HG03442 (cell line): Measurements from ENCODE around the gene RPAIN.
A peak's percentile ranks its signal among the peaks of the same experiment; 100 is the strongest.
"Not testable (repeated sequence)": the region's sequence is repeated elsewhere in the genome, so short reads cannot be mapped to it uniquely, and the experiment has no call there.

Experiments used
- ATAC-seq: cut with Tn5 transposase; IDR thresholded peaks from one replicate; pipeline ENCODE4 v1.9.1; 2021; ENCODE audit warnings: mild to moderate bottlenecking, moderate library complexity; ENCODE audit not compliant: unreplicated experiment

RPAIN gene

DNA sequence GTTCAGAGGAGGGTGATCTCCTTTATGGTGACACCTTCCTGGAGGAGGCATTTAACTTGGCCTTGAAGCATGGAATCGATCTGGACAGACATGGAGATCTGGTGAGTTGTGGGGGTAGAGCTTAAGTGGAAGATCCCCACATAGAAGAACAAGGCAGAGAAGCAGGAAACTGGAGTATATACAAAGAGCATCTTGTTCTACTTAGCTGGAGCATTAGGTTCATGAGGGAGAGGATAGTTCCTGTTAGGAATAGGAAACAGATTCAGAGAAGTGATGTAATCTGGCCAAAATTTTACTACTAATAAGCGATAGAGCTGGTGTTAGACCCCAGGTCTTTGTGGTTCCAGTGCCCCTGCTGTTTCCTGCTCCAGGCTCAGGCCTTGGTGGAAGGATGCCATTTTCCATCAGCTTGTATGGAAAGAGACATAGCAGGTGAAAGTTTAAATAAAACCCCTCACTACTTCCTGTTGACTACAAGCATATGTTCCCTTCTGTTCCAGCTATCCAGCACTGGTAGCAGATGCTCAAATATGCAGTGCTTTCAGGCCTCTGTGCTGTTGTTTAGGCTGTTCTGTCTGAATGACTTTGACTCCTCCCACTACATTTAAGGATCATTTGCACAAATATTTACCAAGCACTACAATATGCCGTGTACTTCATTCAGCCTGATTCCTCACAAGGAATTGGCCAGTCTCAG lies 9.4 kb downstream of the RPAIN start:
- no peak for ATAC-seq

DNA sequence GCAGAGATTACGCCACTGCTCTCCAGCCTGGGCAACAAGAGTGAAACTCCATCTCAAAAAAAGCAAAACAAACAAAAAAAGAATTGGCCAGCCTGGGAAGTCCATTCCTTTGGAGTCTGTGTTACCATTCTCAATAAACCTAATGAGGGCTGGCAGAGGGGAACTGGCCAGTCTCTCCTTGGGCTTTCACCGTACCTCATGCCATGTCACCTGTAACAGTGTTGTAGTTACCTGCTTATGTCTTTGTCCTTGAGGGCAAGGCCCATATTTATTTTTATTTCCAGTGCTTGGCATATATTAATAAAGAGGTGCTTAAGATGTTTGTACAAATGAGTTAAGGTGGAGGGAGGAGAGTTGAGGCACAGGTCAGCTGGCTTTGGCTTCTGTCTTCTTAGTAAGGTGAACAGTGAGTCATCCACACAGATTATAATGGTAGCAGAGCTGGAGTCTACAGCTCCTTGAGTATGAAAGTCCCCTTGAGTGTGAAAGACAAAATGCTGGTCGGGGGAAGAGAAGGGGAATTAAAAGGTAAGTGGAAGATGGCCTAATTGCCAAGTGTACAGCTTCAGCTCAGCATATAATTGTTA lies 10.5 kb downstream of the RPAIN start:
- no peak for ATAC-seq

DNA sequence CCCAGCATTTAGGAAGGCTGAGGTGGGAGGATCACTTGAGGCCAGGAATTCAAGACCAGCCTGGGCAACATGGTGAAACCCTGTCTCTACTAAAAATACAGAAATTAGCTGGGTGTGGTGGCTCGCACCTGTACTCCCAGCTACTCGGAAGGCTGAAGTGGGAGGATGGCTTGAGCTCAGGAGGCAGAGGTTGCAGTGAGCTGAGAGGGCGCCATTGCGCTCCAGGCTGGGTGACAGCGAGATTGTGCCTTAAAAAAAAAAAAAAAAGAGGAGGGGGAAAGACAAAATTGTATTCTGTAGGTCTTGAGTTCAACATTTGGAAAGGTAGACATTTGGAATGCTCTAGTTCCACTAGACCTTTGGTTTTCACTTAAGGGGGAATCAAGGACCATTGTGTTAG lies 11.3 kb downstream of the RPAIN start:
- ATAC-seq, result not testable (repeated sequence)

DNA sequence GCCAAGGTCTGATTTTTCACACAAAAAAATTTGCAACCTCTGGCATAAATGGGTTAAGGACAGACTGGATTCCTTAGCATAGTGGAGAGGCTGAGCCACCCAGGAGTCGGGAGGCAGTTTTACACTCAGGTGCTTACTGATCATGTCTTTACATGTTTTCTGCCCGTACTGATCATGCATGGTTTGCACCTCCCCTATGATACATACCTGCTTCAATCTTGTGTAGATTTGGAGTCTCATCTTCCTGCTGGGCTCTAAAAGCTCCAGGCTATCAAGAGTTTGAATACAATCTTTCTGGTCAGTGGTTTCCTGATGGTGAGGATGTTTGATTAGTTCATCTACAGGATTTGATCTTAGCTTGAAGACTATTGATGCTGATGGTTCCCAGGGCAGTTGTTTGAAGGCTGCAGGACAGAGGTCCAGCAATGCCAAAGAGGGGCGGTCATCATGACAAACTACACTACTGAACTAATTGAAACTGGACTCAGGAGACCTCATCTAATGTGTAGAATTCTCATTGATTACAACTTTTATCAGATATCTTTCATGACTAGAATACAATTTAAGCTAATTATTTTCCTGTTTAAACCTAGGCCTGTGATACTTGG lies 12.1 kb downstream of the RPAIN start:
- no peak for ATAC-seq

DNA sequence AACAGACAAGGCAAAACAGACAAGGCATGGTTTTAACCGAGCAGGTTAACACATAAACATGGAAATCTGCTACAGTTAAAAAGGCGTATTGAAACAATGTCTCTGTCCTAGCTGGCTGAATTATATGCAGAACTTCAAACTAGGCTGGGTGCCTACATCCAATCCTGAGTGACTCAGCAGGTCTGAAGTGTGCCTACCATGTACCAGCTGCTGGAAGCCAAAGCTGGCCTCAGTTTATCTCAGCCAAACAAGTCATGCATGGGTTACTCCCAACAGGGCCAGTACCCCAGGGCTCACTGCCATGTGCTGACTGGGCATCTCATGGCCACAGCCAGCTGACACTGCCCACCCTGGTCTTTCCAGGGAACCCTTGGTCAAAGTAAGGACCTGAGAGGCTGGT lies 15.0 kb downstream of the RPAIN start:
- no peak for ATAC-seq

DNA sequence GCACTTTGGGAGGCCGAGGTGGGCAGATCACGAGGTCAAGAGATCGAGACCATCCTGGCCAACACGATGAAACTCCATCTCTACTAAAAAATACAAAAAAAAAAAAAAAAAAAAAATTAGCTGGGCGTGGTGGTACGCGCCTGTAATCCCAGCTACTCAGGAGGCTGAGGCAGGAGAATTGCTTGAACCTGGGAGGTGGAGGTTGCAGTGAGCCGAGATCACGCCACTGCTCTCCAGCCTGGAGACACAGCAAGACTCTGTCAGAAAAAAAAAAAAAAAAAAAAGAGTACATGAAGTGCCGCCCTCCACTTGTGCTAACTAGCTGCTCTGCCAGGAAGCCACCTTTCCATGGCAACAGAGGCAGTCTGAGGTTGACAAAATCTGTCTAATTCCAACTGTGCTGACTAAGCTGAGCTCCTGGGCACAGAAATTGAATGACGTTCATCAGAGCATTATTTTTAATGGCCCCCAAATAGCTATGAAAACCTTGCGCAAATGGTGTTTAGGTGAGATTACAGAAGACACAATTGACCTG lies 15.9 kb downstream of the RPAIN start:
- not testable (repeated sequence) for ATAC-seq

DNA sequence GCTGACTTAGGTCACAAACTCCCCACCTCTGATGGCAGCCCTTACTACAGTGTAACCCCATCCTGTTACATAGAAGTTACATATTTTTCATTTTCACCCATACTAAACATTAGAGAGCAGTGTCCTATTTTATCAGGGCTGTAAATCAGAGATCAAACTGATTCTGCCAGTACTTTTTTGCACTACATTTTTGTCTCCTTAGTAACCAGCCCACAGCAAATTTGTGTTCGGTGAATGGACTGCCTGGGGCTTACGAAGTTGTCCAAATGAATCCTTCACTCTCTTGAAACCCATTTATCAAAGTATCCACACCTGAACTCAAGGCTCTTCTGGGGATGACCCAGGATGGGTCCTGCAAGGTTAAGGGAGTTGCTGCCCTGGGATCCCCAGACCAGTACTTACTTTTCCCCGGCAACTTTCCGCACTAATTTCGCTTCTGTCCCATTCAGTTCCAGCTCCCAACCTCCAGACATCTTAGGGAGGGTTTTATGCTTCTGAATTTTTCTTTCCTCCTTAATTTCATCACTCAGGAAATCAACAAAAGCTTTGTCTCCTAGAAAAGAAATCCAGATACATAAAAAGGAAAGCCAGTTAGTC lies 17.8 kb downstream of the RPAIN start:
- ATAC-seq, result no peak

DNA sequence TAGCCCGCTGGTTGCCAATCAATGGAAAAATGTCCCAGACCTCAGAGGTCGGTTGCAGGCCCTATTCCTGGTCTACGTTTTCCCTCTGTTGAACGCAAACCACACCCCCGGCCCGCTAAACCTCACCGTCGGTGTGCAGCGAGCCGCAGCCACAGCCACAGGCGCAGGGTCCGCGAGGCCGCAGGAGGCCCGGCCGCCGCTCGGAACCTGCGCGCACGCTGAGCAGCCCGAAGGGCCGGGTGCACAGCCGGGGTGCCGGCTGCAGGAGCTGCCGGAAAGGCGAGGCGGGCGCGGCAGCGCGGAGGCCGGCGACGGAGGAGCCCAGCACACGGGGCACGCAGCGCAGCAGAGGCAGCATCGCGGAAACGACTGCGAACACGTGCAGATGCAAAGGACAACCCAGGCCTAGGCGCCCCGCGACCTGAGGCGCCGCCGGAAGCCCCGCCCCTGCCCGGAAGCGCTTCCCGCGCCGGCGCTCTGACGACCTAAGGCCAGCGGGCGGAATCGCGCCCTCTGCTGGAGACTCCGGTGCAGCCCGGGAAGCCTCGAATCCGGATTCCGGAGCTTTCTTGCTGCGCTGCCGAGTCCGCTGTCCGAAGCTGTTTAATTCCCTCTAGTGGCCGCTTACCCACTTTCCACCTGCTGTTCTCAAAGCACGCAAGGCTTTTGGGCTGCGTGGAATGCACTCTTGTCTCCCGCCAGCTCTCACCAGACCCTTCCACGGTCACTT lies 18.9 kb downstream of the RPAIN start, which contains the start of gene C1QBP:
TSS of gene C1QBP (minus strand) at position 440 of the 730 bp plus-strand sequence. CDS start at position 358, 82 bp downstream.
- peak; percentile 88 for ATAC-seq

DNA sequence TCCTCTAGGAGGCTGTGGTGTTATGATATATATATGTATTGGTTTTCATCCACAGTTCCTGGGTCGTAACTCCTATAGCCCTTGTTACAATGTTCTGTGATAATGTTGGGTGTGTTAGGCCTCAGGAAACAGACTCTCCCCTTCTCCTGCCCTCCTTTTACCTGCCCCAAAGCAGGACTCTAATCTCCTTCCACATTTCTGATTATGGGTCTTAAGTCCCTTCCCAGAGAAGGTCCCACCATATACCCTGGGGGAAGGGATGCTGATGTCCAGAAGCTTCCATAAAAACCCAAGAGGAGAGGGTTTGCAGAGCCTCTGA lies 19.4 kb downstream of the RPAIN start:
- no peak for ATAC-seq

DNA sequence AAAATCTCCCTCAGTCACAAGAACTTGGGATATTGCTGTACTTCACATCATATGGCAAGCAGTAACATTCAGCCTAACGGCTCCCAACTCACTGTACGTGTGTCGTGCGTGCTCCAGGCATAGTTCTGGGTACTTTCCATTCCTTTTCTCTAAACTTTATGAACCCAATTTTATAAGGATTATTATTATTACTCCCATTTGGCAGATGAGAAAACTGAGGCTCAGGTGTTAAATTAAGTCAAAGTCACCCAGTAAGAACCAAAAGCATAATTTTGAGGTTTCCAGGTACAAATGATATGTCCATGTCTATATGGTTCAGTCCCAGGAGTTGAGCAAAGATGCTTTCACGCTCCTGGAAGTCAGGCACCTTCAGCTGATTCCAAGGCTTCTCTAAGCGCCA lies 23.7 kb downstream of the RPAIN start:
- ATAC-seq, result no peak

DNA sequence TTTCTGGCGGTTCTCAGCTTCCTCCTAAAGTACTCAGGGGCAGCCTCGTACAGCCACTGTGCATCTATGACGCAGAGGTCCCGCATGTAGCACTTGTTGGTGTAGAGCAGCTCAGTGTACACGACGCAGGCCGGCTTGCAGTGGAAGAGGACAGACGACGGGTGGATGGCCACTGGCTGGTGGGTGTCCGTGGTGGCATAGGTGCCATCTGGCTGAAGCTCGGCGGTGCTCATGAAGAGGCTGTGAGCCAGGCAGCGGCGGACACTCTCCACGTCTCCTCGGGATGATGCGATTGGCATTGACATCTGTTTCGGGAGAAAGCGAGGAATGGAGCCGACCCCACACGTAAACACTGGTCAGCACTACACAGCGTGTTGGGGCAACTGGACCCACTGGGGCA lies 24.2 kb downstream of the RPAIN start:
- ATAC-seq, result no peak

DNA sequence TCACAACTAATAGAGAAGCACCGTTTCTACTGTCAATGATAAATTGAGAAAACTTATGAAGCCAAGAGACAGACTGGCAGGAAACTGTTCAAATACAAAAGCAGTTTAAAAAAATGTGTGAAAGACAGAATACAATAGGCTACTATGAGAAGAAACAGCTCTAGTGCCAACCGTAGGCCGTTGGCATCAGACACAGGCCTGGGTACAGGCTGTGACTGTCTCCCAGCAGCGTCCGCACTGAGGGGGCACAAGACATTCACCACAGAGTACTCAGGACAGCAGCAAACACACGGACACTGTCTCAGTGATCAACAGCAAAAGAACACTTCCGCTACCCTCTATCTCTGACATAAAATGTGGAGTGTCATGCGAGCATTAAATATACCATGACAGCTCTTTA lies 26.8 kb downstream of the RPAIN start:
- ATAC-seq, result no peak

DNA sequence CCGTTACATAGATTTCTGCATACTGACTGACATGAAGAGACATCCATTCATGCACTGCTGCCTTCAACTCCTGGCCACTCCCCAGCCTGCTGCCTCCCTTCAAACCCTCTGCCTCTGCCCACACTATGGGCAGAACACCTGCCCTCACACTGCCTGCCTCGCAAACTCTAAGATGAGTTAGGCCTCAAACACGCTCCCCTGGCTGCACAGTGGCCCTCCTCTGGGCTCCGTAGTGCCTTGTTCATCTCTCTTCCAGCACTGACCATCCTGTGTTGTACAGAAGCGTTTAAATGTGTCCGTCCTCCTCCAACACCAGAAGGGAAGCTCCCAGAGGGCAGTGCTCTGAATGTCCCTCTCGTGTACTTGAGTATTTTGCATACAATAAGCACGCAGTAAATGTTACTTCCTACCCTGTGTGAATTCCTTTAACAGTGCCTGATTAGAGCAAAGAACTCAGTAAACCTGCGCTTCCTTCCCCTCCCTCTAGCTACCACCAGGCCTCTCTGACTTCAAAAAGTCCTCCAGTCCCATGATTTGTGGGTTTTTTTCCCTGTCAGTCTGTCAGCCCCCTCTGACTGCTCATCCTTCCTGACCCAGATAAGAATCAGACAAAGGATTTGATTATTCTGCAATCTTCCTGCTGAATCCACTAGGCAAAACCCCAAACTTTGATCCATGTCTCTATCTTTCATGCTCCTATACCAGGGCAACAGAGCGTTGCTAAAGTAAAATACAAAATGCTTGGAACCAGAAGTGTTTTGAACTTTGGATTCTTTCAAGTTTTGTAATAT lies 44.9 kb downstream of the RPAIN start:
- no peak for ATAC-seq

DNA sequence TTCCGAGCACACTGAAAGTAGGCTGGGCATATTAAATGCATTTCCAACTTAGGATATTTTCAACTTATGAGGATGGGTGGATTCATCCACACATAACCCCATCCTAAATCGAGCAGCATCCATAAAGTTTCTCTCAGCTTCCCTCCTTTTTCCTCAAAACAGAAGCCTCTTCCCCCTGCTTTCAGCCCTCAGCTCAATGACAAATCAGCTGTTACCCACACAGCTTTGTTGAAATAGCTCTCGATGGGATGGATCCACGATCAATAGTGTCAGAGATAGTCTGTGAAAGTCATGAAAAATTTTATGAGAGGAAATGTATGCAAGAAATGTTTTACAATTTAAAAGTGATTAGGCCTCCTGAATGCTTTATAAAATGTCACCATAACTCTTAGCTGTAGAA lies 46.3 kb downstream of the RPAIN start:
- ATAC-seq, result no peak

DNA sequence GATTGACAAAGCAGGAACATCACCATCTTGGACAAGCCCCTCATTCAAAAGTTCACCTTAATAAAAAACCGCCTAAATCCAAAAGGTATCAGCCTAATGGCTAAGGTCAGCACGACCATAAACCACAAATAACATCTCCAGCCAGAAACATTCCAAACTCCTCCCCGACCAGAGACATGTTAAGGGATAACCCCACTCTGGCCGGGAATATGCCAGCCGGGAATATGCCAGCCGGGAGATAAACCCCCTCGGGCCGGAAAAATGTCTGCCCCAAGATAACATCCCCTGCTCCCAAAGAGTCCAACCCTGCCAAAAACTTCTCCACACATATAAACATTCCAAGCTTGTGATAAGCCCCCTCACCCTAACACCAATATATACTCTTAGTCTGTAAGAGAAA lies 47.4 kb downstream of the RPAIN start:
- no peak for ATAC-seq

DNA sequence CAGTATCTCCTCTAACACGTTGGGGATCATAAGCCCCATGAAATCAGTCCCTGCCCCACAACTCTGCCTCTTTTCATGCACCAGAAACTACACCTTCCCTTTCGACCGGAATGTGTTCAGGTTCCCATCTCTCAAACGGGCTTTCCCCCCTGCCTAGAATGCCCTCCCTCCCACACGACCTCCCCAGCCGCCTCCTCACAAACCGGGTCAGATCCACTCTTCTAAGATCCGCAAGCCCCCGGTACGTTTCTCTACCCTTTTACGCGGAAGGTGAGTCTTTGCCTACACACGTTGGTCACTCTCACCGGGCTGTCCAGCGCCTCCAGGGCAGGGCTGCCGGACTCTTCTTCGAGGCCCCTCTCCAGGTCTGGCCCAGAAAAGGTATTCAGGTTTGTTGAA lies 48.1 kb downstream of the RPAIN start:
- no peak for ATAC-seq

DNA sequence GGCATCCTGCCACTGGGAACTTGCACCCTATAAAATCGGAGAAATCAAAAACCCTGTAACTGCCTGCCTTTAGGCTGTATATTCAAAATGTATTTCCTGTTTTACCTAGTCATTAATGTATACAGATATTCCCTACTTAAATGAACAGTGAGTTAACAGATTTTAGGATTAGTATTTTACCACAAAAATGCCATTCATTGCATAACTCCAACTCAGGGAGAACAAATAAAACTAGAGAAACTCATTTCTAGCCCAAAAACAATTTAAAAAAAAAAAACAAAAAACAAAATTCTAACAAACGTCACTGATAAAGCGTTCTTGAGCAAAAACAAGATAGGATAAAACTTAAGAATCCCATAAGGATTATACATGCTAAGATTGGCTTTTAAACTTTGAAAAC lies 52.5 kb downstream of the RPAIN start:
- no peak for ATAC-seq

DNA sequence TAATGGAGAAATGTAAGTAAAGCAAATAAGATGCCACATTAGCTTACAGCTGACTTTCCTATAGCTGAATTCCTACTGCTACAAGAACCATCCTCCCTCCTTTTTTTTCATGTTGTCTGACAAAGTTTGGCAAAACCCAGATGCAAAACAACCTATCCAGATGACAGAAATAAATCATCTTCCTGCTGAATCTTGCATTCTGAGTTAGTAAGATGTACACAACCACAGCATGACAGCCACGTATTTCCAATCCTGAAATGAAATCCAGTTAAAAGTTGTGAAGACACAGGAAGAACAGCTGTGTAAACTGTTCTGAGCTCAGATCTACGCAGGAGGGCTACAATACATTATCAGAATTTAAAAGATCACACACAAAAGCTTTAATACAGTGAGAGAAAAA lies 53.9 kb downstream of the RPAIN start:
- ATAC-seq, result no peak

DNA sequence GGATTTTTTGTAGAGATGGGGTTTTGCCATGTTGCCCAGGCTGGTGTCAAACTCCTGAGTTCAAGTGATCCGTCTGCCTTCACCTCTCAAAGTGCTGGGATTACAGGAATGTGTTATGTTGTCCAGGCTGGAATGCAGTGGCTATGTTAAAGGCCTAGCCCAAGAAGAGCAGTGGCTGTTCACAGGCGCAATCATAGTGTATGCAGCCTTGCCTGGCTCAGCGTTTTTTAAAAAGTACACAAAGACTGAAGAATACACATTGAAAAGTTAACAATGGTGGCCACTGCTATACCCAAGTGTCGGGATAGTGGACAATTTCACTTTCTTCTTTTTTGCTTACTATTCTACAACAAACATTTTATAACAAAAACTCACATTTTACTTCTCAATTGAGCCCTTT lies 59.0 kb downstream of the RPAIN start:
- no peak for ATAC-seq

DNA sequence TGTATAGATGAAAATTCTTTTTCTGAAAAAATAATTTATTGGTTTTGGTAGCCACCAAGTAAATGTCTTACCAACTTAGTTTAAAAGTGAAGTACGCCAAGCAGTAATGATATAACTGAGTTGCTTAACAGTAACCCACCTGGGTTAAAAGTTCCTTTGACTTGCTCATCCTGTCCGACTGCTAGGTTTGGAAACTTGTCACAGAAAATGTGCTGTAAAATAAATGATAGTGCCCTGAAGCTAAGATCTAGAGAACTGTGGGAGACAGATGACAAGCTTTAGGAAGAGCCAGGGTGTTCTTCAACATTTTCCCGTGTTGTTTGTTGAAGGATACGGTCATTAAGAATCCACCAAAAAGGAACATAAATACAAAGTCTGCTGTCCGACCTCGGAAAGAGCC lies 61.0 kb downstream of the RPAIN start:
- no peak for ATAC-seq

DNA sequence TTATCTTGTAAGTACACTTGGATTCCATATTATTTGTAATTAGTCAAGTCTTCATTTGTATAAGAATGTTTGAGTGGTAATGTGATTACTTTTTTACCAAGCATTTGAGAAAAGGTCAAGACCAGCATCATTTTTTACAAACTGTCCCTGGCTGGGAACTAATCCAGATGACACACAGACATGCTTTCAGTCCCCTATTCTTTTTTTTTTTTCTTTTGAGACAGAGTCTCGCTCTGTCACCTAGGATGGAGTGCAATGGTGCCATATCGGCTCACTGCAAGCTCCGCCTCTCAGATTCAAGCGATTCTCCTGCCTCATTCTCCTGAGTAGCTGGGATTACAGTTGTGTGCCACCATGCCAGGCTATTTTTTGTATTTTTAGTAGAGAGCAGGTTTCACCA lies 61.5 kb downstream of the RPAIN start:
- no peak for ATAC-seq
